ENCODE measurements around the gene GRIN2C.

Gene GRIN2C

DNA sequence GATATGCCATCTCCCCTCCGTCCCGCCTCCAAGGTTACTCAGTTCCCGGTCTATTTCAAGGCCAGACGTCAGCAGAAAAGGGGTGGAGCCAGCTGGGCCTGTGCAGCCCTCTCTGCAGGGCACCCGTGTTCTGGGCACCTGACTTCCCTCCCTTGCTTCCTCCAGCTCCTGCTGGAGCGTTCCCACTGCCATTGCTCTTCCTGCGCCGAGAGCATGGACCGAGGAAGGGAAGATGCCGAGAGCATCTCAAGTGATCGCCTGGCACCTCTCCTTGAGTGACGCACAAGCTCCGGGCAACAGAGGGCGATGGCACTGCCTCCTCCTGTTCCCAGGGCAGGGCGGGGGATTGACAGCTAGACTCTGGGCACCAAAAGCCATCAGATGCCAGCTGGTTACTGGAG lies 54.1 kb downstream of the GRIN2C start:
- Histone ChIP-seq H3K9me3 (ENCODE audit: control extremely low read depth in 1 of 5, control insufficient read depth in 4 of 5, insufficient read depth in 2 of 5, low read depth in 1 of 5, low read length in 4 of 5) (no peaks in the 10 kb centered on the region), H3K4me1 (ENCODE audit: control extremely low read depth in 1 of 4, control insufficient read depth in 4 of 4, insufficient read depth in 4 of 4, low read length in 3 of 4) (peaks cover 0 to 22% (median 16%) of the 10 kb centered on the region in 4 experiments), H3K36me3 (ENCODE audit: control insufficient read depth in 4 of 4, insufficient read depth in 4 of 4, low read length in 3 of 4) (peaks cover 0 to 31% (median 12%) of the 10 kb centered on the region in 4 experiments), H3K27me3 (replicated peaks in 2 of 5; ENCODE audit: control insufficient read depth in 4 of 5, insufficient read depth in 5 of 5, low read length in 4 of 5) (peaks cover 0 to 6% (median 3%) of the 10 kb centered on the region in 5 experiments), H3K27ac (ENCODE audit: insufficient read depth in 1 of 2, low read depth in 1 of 2, low read length in 2 of 2, poor library complexity in 1 of 2, severe bottlenecking in 2 of 2) (no peak overlapping the region), H3K4me3 (ENCODE audit: control insufficient read depth in 1 of 7, extremely low read depth in 1 of 7, insufficient read depth in 4 of 7, low read depth in 2 of 7, low read length in 6 of 7) (no peak overlapping the region)
- POLR2A ChIA-PET = no interaction called here
- CTCF ChIA-PET = interaction anchor here (1.5 to 10.3 kb wide), 4 partner anchors 13 to 52 kb away, joined by 3 to 66 read pairs (median 4); no protein-coding TSS in a partner anchor
- WGBS (ENCODE audit: insufficient coverage) = 91% methylated on average over 15 of the region's 15 CpGs
- no peak for DNase-seq

DNA sequence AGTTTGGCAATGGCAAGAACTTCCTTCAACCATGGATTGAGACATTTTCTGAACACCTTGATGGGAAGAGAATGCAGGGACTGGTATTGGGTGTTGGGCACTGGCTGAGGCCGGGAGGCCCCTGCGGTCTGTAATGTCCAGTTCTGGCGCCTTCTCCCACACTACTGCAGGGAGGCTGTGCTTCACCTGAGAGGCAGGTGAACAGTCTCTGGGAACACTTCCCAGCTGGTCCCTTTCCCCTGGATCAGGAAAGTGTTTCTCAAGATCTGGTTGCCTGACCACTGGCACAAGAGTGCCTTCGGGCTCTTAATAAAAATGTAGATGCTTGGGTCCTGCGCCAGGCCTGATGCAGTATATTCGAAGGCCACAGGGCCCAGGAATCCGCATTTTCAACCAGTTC lies 55.0 kb downstream of the GRIN2C start:
- POLR2A ChIA-PET = no interaction called here
- Histone ChIP-seq H3K4me3 (ENCODE audit: control insufficient read depth in 1 of 7, extremely low read depth in 1 of 7, insufficient read depth in 4 of 7, low read depth in 2 of 7, low read length in 6 of 7) (no peak overlapping the region), H3K4me1 (ENCODE audit: control extremely low read depth in 1 of 4, control insufficient read depth in 4 of 4, insufficient read depth in 4 of 4, low read length in 3 of 4) (peaks cover 0 to 22% (median 16%) of the 10 kb centered on the region in 4 experiments), H3K36me3 (ENCODE audit: control insufficient read depth in 4 of 4, insufficient read depth in 4 of 4, low read length in 3 of 4) (peaks cover 0 to 32% (median 21%) of the 10 kb centered on the region in 4 experiments), H3K27ac (ENCODE audit: insufficient read depth in 1 of 2, low read depth in 1 of 2, low read length in 2 of 2, poor library complexity in 1 of 2, severe bottlenecking in 2 of 2) (no peak overlapping the region), H3K9me3 (ENCODE audit: control extremely low read depth in 1 of 5, control insufficient read depth in 4 of 5, insufficient read depth in 2 of 5, low read depth in 1 of 5, low read length in 4 of 5) (no peaks in the 10 kb centered on the region), H3K27me3 (replicated peaks in 2 of 5; ENCODE audit: control insufficient read depth in 4 of 5, insufficient read depth in 5 of 5, low read length in 4 of 5) (peaks cover 0 to 5% (median 0%) of the 10 kb centered on the region in 5 experiments)
- 93% methylated on average over 6 of the region's 7 CpGs for WGBS (ENCODE audit: insufficient coverage)
- no peak for DNase-seq
- CTCF ChIA-PET = interaction anchor here (1.5 to 10.3 kb wide), 4 partner anchors 12 to 53 kb away, joined by 3 to 66 read pairs (median 4); no protein-coding TSS in a partner anchor

DNA sequence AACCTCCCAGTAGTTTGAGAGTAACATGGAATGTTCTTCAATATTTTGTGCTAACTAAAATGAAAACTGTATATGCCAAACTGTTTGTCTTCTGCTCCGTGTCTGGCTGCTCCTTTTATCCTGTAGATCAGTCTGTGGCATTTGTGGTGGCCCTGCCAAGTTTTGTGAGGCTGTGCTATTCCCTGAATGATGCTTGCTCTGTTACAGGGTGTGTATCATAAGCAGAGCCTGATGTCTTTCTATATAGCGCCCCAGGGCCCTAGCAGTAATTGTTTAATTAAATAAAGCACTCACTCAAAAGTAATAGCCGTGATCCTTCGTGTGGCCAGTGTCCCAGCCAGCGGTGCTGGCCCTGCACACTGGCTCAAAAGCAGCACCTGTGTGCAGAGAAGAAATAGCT lies 55.7 kb downstream of the GRIN2C start:
- 87% methylated on average over 4 of the region's 5 CpGs for WGBS (ENCODE audit: insufficient coverage)
- Histone ChIP-seq H3K27ac (ENCODE audit: insufficient read depth in 1 of 2, low read depth in 1 of 2, low read length in 2 of 2, poor library complexity in 1 of 2, severe bottlenecking in 2 of 2) (no peak overlapping the region), H3K27me3 (replicated peaks in 2 of 5; ENCODE audit: control insufficient read depth in 4 of 5, insufficient read depth in 5 of 5, low read length in 4 of 5) (peaks cover 0 to 5% (median 0%) of the 10 kb centered on the region in 5 experiments), H3K9me3 (ENCODE audit: control extremely low read depth in 1 of 5, control insufficient read depth in 4 of 5, insufficient read depth in 2 of 5, low read depth in 1 of 5, low read length in 4 of 5) (no peaks in the 10 kb centered on the region), H3K36me3 (ENCODE audit: control insufficient read depth in 4 of 4, insufficient read depth in 4 of 4, low read length in 3 of 4) (peaks cover 0 to 39% (median 25%) of the 10 kb centered on the region in 4 experiments), H3K4me1 (ENCODE audit: control extremely low read depth in 1 of 4, control insufficient read depth in 4 of 4, insufficient read depth in 4 of 4, low read length in 3 of 4) (peaks cover 0 to 16% (median 10%) of the 10 kb centered on the region in 4 experiments), H3K4me3 (ENCODE audit: control insufficient read depth in 1 of 7, extremely low read depth in 1 of 7, insufficient read depth in 4 of 7, low read depth in 2 of 7, low read length in 6 of 7) (no peak overlapping the region)
- CTCF ChIA-PET = interaction anchor here (10.3 kb wide), 1 partner anchor 12 kb away, joined by 66 read pairs; no protein-coding TSS in a partner anchor
- DNase-seq = no peak
- POLR2A ChIA-PET = no interaction called here

DNA sequence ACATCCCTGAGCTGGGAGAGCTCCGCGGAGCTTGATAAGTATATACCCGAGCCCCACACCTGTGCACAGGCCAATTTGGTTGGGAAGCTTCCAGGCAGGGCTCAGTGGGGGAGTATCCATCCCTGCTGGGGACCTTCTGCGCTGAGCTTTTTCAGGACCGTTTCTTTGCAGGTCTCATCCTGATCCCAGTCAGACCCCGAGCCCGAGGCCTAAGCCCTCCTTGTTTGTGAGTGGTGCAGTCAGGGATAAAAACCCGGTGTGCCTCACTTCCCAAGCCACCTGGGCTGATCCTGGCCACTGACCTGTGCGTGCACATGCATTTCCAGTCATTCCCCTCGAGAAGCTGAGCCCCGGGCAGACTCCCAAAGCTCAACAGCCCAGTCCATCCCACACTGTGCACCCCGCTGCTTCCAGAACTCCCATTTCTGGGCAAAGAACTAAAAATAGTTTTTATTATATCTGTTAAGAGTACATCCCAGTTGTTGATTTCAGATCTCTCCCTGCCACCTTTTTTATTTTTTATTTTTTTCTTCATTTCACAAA lies 56.2 kb downstream of the GRIN2C start:
- WGBS (ENCODE audit: insufficient coverage) = 99% methylated on average over 11 of the region's 12 CpGs
- peaks cover 0 to 11% (median 5%) of the 10 kb centered on the region in 4 experiments for H3K4me1 ChIP-seq (ENCODE audit: control extremely low read depth in 1 of 4, control insufficient read depth in 4 of 4, insufficient read depth in 4 of 4, low read length in 3 of 4)
- peaks cover 0 to 44% (median 28%) of the 10 kb centered on the region in 4 experiments for H3K36me3 ChIP-seq (ENCODE audit: control insufficient read depth in 4 of 4, insufficient read depth in 4 of 4, low read length in 3 of 4)
- no peak overlapping the region for H3K4me3 ChIP-seq (ENCODE audit: control insufficient read depth in 1 of 7, extremely low read depth in 1 of 7, insufficient read depth in 4 of 7, low read depth in 2 of 7, low read length in 6 of 7)
- no peak for DNase-seq
- ChIA-PET CTCF (interaction anchor here (10.3 kb wide), 1 partner anchor 11 kb away, joined by 66 read pairs; no protein-coding TSS in a partner anchor), POLR2A (no interaction called here)
- no peak overlapping the region for H3K27ac ChIP-seq (ENCODE audit: insufficient read depth in 1 of 2, low read depth in 1 of 2, low read length in 2 of 2, poor library complexity in 1 of 2, severe bottlenecking in 2 of 2)
- H3K9me3 ChIP-seq (ENCODE audit: control extremely low read depth in 1 of 5, control insufficient read depth in 4 of 5, insufficient read depth in 2 of 5, low read depth in 1 of 5, low read length in 4 of 5) = no peaks in the 10 kb centered on the region
- peaks cover 0 to 5% (median 0%) of the 10 kb centered on the region in 5 experiments for H3K27me3 ChIP-seq (replicated peaks in 2 of 5; ENCODE audit: control insufficient read depth in 4 of 5, insufficient read depth in 5 of 5, low read length in 4 of 5)

DNA sequence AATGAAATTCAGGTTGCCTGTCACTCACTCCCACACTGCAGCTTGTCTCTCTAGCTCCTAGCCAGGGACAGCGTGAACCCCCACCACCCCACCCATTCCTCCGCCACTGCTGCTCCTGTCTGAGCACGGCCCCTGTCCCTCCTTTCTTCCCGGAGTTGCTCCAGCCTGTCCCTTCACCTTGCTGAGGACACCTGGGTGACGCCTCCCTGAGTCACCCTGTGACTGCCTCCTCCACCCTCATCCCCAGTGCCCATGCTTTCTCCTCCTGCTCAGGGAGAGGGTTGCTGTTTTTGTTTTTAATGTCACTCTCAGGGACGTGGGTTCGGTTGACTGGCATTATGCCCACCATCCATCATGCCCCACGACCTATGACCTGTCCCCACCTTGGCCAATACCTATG lies 57.8 kb downstream of the GRIN2C start:
- H3K9me3 ChIP-seq (ENCODE audit: control extremely low read depth in 1 of 5, control insufficient read depth in 4 of 5, insufficient read depth in 2 of 5, low read depth in 1 of 5, low read length in 4 of 5) = no peaks in the 10 kb centered on the region
- no peak overlapping the region for H3K27ac ChIP-seq (ENCODE audit: insufficient read depth in 1 of 2, low read depth in 1 of 2, low read length in 2 of 2, poor library complexity in 1 of 2, severe bottlenecking in 2 of 2)
- peaks cover 0 to 7% (median 2%) of the 10 kb centered on the region in 4 experiments for H3K4me1 ChIP-seq (ENCODE audit: control extremely low read depth in 1 of 4, control insufficient read depth in 4 of 4, insufficient read depth in 4 of 4, low read length in 3 of 4)
- H3K36me3 ChIP-seq (ENCODE audit: control insufficient read depth in 4 of 4, insufficient read depth in 4 of 4, low read length in 3 of 4) = peaks cover 0 to 57% (median 37%) of the 10 kb centered on the region in 4 experiments
- no peak for DNase-seq
- H3K4me3 ChIP-seq (ENCODE audit: control insufficient read depth in 1 of 7, extremely low read depth in 1 of 7, insufficient read depth in 4 of 7, low read depth in 2 of 7, low read length in 6 of 7) = no peak overlapping the region
- WGBS (ENCODE audit: insufficient coverage) = 97% methylated on average over 7 of the region's 8 CpGs
- peaks cover 0 to 5% (median 0%) of the 10 kb centered on the region in 5 experiments for H3K27me3 ChIP-seq (replicated peaks in 2 of 5; ENCODE audit: control insufficient read depth in 4 of 5, insufficient read depth in 5 of 5, low read length in 4 of 5)
- ChIA-PET CTCF (interaction anchor here (0.8 to 1.0 kb wide), 4 partner anchors 8 to 13 kb away, joined by 3 to 4 read pairs (median 3); no protein-coding TSS in a partner anchor), POLR2A (interaction anchor here (0.6 kb wide), 1 partner anchor 229 kb away, joined by 3 read pairs; no protein-coding TSS in a partner anchor)

DNA sequence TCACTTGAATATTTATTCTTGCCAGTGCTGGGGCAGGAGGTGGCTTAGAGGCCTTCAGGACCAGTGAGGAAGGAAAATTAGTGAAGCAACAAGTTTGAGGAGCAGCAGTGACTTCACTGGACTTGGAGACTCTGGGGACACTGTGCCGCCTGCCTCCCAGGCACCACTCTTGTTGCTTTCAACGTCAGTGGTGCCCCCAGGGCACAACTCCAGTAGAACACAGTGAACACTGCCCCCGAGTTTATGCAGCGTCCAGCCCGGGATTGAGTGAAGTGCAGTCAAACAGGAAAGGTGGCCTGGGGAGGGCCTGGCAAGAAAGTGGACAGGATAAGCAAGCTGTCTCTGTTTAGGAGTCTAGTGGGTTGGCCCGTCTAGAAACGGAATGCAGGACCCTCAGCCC lies 59.2 kb downstream of the GRIN2C start:
- Histone ChIP-seq H3K4me3 (ENCODE audit: control insufficient read depth in 1 of 7, extremely low read depth in 1 of 7, insufficient read depth in 4 of 7, low read depth in 2 of 7, low read length in 6 of 7) (no peak overlapping the region), H3K9me3 (ENCODE audit: control extremely low read depth in 1 of 5, control insufficient read depth in 4 of 5, insufficient read depth in 2 of 5, low read depth in 1 of 5, low read length in 4 of 5) (no peaks in the 10 kb centered on the region), H3K4me1 (ENCODE audit: control extremely low read depth in 1 of 4, control insufficient read depth in 4 of 4, insufficient read depth in 4 of 4, low read length in 3 of 4) (peaks cover 0 to 10% (median 2%) of the 10 kb centered on the region in 4 experiments), H3K36me3 (ENCODE audit: control insufficient read depth in 4 of 4, insufficient read depth in 4 of 4, low read length in 3 of 4) (peaks cover 0 to 71% (median 44%) of the 10 kb centered on the region in 4 experiments), H3K27me3 (replicated peaks in 2 of 5; ENCODE audit: control insufficient read depth in 4 of 5, insufficient read depth in 5 of 5, low read length in 4 of 5) (no peaks in the 10 kb centered on the region), H3K27ac (ENCODE audit: insufficient read depth in 1 of 2, low read depth in 1 of 2, low read length in 2 of 2, poor library complexity in 1 of 2, severe bottlenecking in 2 of 2) (no peak overlapping the region)
- CTCF ChIA-PET = interaction anchor here (2.2 kb wide), 1 partner anchor 61 kb away, joined by 7 read pairs; no protein-coding TSS in a partner anchor
- DNase-seq = no peak
- POLR2A ChIA-PET = no interaction called here
- WGBS (ENCODE audit: insufficient coverage) = 100% methylated on average over 7 of the region's 7 CpGs

DNA sequence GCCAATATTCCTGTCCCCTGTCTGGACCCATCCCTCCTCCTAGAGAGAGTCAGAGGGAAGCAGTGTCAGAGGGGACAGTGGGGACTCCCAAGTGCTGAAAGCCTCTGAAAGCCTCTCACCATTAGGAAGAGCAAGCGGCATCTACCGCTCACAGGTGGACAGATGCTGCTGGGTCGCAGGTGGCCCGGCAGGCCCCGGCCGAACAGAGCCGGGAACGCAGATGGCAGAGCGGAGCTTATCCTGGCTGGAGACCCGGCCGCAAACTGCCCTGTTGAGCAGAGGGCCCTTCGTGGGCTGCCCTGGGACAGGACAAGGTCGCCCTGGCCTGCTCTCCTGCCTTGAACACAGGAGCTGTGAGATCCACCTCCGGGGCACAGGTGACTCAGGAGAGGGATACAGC lies 60.6 kb downstream of the GRIN2C start:
- WGBS (ENCODE audit: insufficient coverage) = over 99% methylated on average over 13 of the region's 14 CpGs
- DNase-seq = no peak
- CTCF ChIA-PET = no interaction called here
- peaks cover 0 to 10% (median 2%) of the 10 kb centered on the region in 4 experiments for H3K4me1 ChIP-seq (ENCODE audit: control extremely low read depth in 1 of 4, control insufficient read depth in 4 of 4, insufficient read depth in 4 of 4, low read length in 3 of 4)
- POLR2A ChIA-PET = interaction anchor here (0.6 kb wide), 1 partner anchor 159 kb away, joined by 3 read pairs; no protein-coding TSS in a partner anchor
- H3K4me3 ChIP-seq (ENCODE audit: control insufficient read depth in 1 of 7, extremely low read depth in 1 of 7, insufficient read depth in 4 of 7, low read depth in 2 of 7, low read length in 6 of 7) = no peak overlapping the region
- no peaks in the 10 kb centered on the region for H3K9me3 ChIP-seq (ENCODE audit: control extremely low read depth in 1 of 5, control insufficient read depth in 4 of 5, insufficient read depth in 2 of 5, low read depth in 1 of 5, low read length in 4 of 5)
- H3K27me3 ChIP-seq (replicated peaks in 2 of 5; ENCODE audit: control insufficient read depth in 4 of 5, insufficient read depth in 5 of 5, low read length in 4 of 5) = no peaks in the 10 kb centered on the region
- H3K36me3 ChIP-seq (ENCODE audit: control insufficient read depth in 4 of 4, insufficient read depth in 4 of 4, low read length in 3 of 4) = peaks cover 0 to 80% (median 52%) of the 10 kb centered on the region in 4 experiments
- no peak overlapping the region for H3K27ac ChIP-seq (ENCODE audit: insufficient read depth in 1 of 2, low read depth in 1 of 2, low read length in 2 of 2, poor library complexity in 1 of 2, severe bottlenecking in 2 of 2)

Data from common myeloid progenitor, CD34-positive (primary cell).